Measurements from ENCODE around the gene IL36RN. TPM values are rescaled to one million over a fixed set of nuclear protein-coding genes. Genes with fewer than 3 reads are reported as not detected.

The IL36RN gene
- total RNA-seq, 1 donor from 2014 or later, result 0.14 TPM

GRCh38 chr2:113111121-113111520, 52.1 kb downstream of the IL36RN start:
- DNase-seq (ENCODE audit: low read depth) (no peak), FAIRE-seq (no peak)
- H4K20me1 ChIP-seq (ENCODE audit: insufficient read depth, low read length), result no peaks in the 10 kb centered on the region
- H3K4me1 ChIP-seq (ENCODE audit: insufficient read depth, low read length), result no peaks in the 10 kb centered on the region
- H3K36me3 Mint-ChIP-seq (ENCODE audit: low read depth, unreplicated experiment), result no peaks in the 10 kb centered on the region
- no peak overlapping the region for H3K4me3 Mint-ChIP-seq (ENCODE audit: unreplicated experiment)
- H3K36me3 ChIP-seq (ENCODE audit: insufficient read depth, low read length), result no peaks in the 10 kb centered on the region
- H3K4me1 Mint-ChIP-seq (ENCODE audit: low read depth, unreplicated experiment), result no peaks in the 10 kb centered on the region
- no peak overlapping the region for H2AFZ ChIP-seq (ENCODE audit: low read depth, low read length)
- no peaks in the 10 kb centered on the region for H3K9me3 ChIP-seq (ENCODE audit: insufficient read depth, low read depth, low read length)
- no peak overlapping the region for H3K27ac ChIP-seq (ENCODE audit: low read depth, low read length)
- no peak overlapping the region for H3K4me3 ChIP-seq (ENCODE audit: insufficient read depth, low read depth, low read length)
- no peaks in the 10 kb centered on the region for H3K9me3 Mint-ChIP-seq (ENCODE audit: unreplicated experiment)
- no peak overlapping the region for H3K9ac ChIP-seq (ENCODE audit: low read length)
- H3K27ac Mint-ChIP-seq (ENCODE audit: unreplicated experiment), result no peak overlapping the region
- no peaks in the 10 kb centered on the region for H3K79me2 ChIP-seq (ENCODE audit: insufficient read depth, low read length)
- peaks cover 23% of the 10 kb centered on the region for H3K27me3 ChIP-seq (ENCODE audit: insufficient read depth, low read length)
- no peak overlapping the region for H3K4me2 ChIP-seq (ENCODE audit: low read length)
- peaks cover 8% of the 10 kb centered on the region for H3K27me3 Mint-ChIP-seq (ENCODE audit: low read depth, unreplicated experiment)
- TF ChIP-seq EZH2 (IDR thresholded peaks at IDR 0.05; ENCODE audit: insufficient read depth, low read length) (no peak), CTCF (IDR thresholded peaks at IDR 0.05; ENCODE audit: insufficient read depth, low read depth, low read length) (no peak)

- TF ChIP-seq CTCF (IDR thresholded peaks at IDR 0.05; ENCODE audit: insufficient read depth, low read depth, low read length) (no peak), EZH2 (IDR thresholded peaks at IDR 0.05; ENCODE audit: insufficient read depth, low read length) (no peak)
These were observed 52.9 kb downstream of the IL36RN start for GRCh38 chr2:113111823-113112287.

GRCh38 chr2:113112441-113112840, 53.4 kb downstream of the IL36RN start:
- Histone ChIP-seq H3K36me3 (ENCODE audit: insufficient read depth, low read length) (no peaks in the 10 kb centered on the region), H3K27ac (ENCODE audit: low read depth, low read length) (no peak overlapping the region), H3K9ac (ENCODE audit: low read length) (no peak overlapping the region), H3K9me3 (ENCODE audit: insufficient read depth, low read depth, low read length) (no peaks in the 10 kb centered on the region), H3K4me2 (ENCODE audit: low read length) (no peak overlapping the region), H3K4me3 (ENCODE audit: insufficient read depth, low read depth, low read length) (no peak overlapping the region), H3K27me3 (ENCODE audit: insufficient read depth, low read length) (peaks cover 20% of the 10 kb centered on the region), H4K20me1 (ENCODE audit: insufficient read depth, low read length) (no peaks in the 10 kb centered on the region), H3K4me1 (ENCODE audit: insufficient read depth, low read length) (no peaks in the 10 kb centered on the region), H2AFZ (ENCODE audit: low read depth, low read length) (no peak overlapping the region), H3K79me2 (ENCODE audit: insufficient read depth, low read length) (no peaks in the 10 kb centered on the region)
- H3K36me3 Mint-ChIP-seq (ENCODE audit: low read depth, unreplicated experiment), result no peaks in the 10 kb centered on the region
- H3K4me3 Mint-ChIP-seq (ENCODE audit: unreplicated experiment), result no peak overlapping the region
- H3K27ac Mint-ChIP-seq (ENCODE audit: unreplicated experiment), result no peak overlapping the region
- no peaks in the 10 kb centered on the region for H3K9me3 Mint-ChIP-seq (ENCODE audit: unreplicated experiment)
- FAIRE-seq (no peak), DNase-seq (ENCODE audit: low read depth) (no peak)
- TF ChIP-seq EZH2 (IDR thresholded peaks at IDR 0.05; ENCODE audit: insufficient read depth, low read length) (no peak), CTCF (IDR thresholded peaks at IDR 0.05; ENCODE audit: insufficient read depth, low read depth, low read length) (no peak)
- H3K4me1 Mint-ChIP-seq (ENCODE audit: low read depth, unreplicated experiment), result no peaks in the 10 kb centered on the region
- H3K27me3 Mint-ChIP-seq (ENCODE audit: low read depth, unreplicated experiment), result peaks cover 8% of the 10 kb centered on the region

More at GRCh38 chr2:113111823-113112287, 52.9 kb downstream of the IL36RN start:
- no peak overlapping the region for H2AFZ ChIP-seq (ENCODE audit: low read depth, low read length)
- H3K27ac ChIP-seq (ENCODE audit: low read depth, low read length), result no peak overlapping the region
- DNase-seq (ENCODE audit: low read depth) (no peak), FAIRE-seq (no peak)
- peaks cover 8% of the 10 kb centered on the region for H3K27me3 Mint-ChIP-seq (ENCODE audit: low read depth, unreplicated experiment)
- H3K9me3 ChIP-seq (ENCODE audit: insufficient read depth, low read depth, low read length), result no peaks in the 10 kb centered on the region
- H3K27me3 ChIP-seq (ENCODE audit: insufficient read depth, low read length), result peaks cover 20% of the 10 kb centered on the region
- no peaks in the 10 kb centered on the region for H3K36me3 Mint-ChIP-seq (ENCODE audit: low read depth, unreplicated experiment)
- no peaks in the 10 kb centered on the region for H3K4me1 ChIP-seq (ENCODE audit: insufficient read depth, low read length)
- H3K79me2 ChIP-seq (ENCODE audit: insufficient read depth, low read length), result no peaks in the 10 kb centered on the region
- H3K4me1 Mint-ChIP-seq (ENCODE audit: low read depth, unreplicated experiment), result no peaks in the 10 kb centered on the region
- no peak overlapping the region for H3K4me3 ChIP-seq (ENCODE audit: insufficient read depth, low read depth, low read length)
- no peak overlapping the region for H3K4me2 ChIP-seq (ENCODE audit: low read length)
- no peaks in the 10 kb centered on the region for H3K36me3 ChIP-seq (ENCODE audit: insufficient read depth, low read length)
- H3K9me3 Mint-ChIP-seq (ENCODE audit: unreplicated experiment), result no peaks in the 10 kb centered on the region
- H3K27ac Mint-ChIP-seq (ENCODE audit: unreplicated experiment), result no peak overlapping the region
- no peak overlapping the region for H3K4me3 Mint-ChIP-seq (ENCODE audit: unreplicated experiment)
- H3K9ac ChIP-seq (ENCODE audit: low read length), result no peak overlapping the region
- no peaks in the 10 kb centered on the region for H4K20me1 ChIP-seq (ENCODE audit: insufficient read depth, low read length)
